ENCODE measurements around the gene RAB6B. TPM values are rescaled to one million over a fixed set of nuclear protein-coding genes. Genes with fewer than 3 reads are reported as not detected.
A peak's percentile ranks its signal among the peaks of the same experiment; 100 is the strongest.

The RAB6B gene
- polyA plus RNA-seq, 1 donor (not counting 4 experiments of a cell fraction or from before 2014, with no cell fraction given), result 2.2 TPM

DNA sequence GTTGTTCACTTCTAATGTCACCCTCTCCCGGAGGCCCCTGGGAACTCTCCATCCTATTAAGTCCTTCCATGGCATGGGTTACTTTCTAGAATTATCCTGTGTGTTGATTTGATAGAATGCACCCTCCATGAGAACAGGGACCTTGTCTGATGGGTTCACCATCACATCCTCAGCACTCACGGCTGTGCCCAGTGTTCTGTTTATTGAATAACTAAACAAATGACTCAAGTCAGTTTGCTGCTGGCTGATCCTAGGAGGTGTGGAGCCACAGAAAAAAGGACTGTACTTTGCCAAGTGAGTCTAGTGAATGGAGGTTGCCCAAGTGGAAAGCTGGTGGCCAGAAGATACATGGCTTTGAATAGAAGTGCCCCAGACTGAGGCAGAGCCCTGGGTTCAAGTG is 48.5 kb upstream of the RAB6B start:
- Histone ChIP-seq H3K9me1 (ENCODE audit: control insufficient read depth, extremely low read depth, insufficient read depth, low read length) (no peaks in the 10 kb centered on the region), H3K27ac (ENCODE audit: control insufficient read depth, insufficient read depth, low read length) (no peak overlapping the region), H3K27me3 (ENCODE audit: control insufficient read depth, extremely low read depth, insufficient read depth, low read length) (peaks cover 73% of the 10 kb centered on the region), H3K4me1 (ENCODE audit: control insufficient read depth, extremely low read depth, insufficient read depth, low read length) (peaks cover 30% of the 10 kb centered on the region), H3K79me2 (ENCODE audit: control insufficient read depth, insufficient read depth, low read length) (no peaks in the 10 kb centered on the region), H2AFZ (ENCODE audit: control insufficient read depth, low read length) (no peak overlapping the region), H3K4me3 (ENCODE audit: control insufficient read depth in 2 of 3, extremely low read depth in 1 of 3, insufficient read depth in 2 of 3, low read depth in 1 of 3, low read length in 3 of 3) (no peak overlapping the region), H3K4me2 (ENCODE audit: control insufficient read depth, extremely low read depth, insufficient read depth, low read depth, low read length) (peak overlapping the region; percentile 60), H3K9ac (ENCODE audit: control insufficient read depth, extremely low read depth, insufficient read depth, low read length) (no peak overlapping the region), H3K9me3 (ENCODE audit: control insufficient read depth, low read depth, low read length) (no peaks in the 10 kb centered on the region), H4K20me1 (ENCODE audit: control insufficient read depth, extremely low read depth, insufficient read depth, low read length) (peaks cover 14% of the 10 kb centered on the region), H3K36me3 (ENCODE audit: control insufficient read depth in 2 of 2, extremely low read depth in 1 of 2, insufficient read depth in 2 of 2, low read length in 2 of 2) (no peaks in the 10 kb centered on the region)
- DNase-seq (ENCODE audit: low read depth, low spot score), result no peak
- TF ChIP-seq CTCF (optimal IDR thresholded peaks at IDR 0.05 in 1 of 3, IDR thresholded peaks at IDR 0.05 in 1 of 3, conservative IDR thresholded peaks at IDR 0.05 in 1 of 3; ENCODE audit: extremely low read depth in 1 of 3, insufficient read depth in 2 of 3, low read length in 3 of 3) (no peak), EZH2 (IDR thresholded peaks at IDR 0.05; ENCODE audit: low read length) (peak; percentile 30)
- no peak for FAIRE-seq
- dilution Hi-C loops (cut with MboI; ENCODE audit: extremely low pct_ligation_motif_present, low sequenced_read_pairs), result no loop called here

GRCh38 chr3:133943639-133944141 is 48.0 kb upstream of the RAB6B start:
- FAIRE-seq, result no peak
- no peaks in the 10 kb centered on the region for H3K36me3 ChIP-seq (ENCODE audit: control insufficient read depth in 2 of 2, extremely low read depth in 1 of 2, insufficient read depth in 2 of 2, low read length in 2 of 2)

More at GRCh38 chr3:133943639-133944141, 48.0 kb upstream of the RAB6B start:
- Histone ChIP-seq H3K9me1 (ENCODE audit: control insufficient read depth, extremely low read depth, insufficient read depth, low read length) (no peaks in the 10 kb centered on the region), H3K9ac (ENCODE audit: control insufficient read depth, extremely low read depth, insufficient read depth, low read length) (no peak overlapping the region), H4K20me1 (ENCODE audit: control insufficient read depth, extremely low read depth, insufficient read depth, low read length) (peaks cover 14% of the 10 kb centered on the region), H3K79me2 (ENCODE audit: control insufficient read depth, insufficient read depth, low read length) (no peaks in the 10 kb centered on the region), H2AFZ (ENCODE audit: control insufficient read depth, low read length) (no peak overlapping the region), H3K4me2 (ENCODE audit: control insufficient read depth, extremely low read depth, insufficient read depth, low read depth, low read length) (peak overlapping the region; percentile 60), H3K27me3 (ENCODE audit: control insufficient read depth, extremely low read depth, insufficient read depth, low read length) (peaks cover 73% of the 10 kb centered on the region), H3K4me1 (ENCODE audit: control insufficient read depth, extremely low read depth, insufficient read depth, low read length) (peaks cover 32% of the 10 kb centered on the region), H3K27ac (ENCODE audit: control insufficient read depth, insufficient read depth, low read length) (no peak overlapping the region), H3K9me3 (ENCODE audit: control insufficient read depth, low read depth, low read length) (no peaks in the 10 kb centered on the region), H3K4me3 (ENCODE audit: control insufficient read depth in 2 of 3, extremely low read depth in 1 of 3, insufficient read depth in 2 of 3, low read depth in 1 of 3, low read length in 3 of 3) (no peak overlapping the region)
- dilution Hi-C loops (cut with MboI; ENCODE audit: extremely low pct_ligation_motif_present, low sequenced_read_pairs), result no loop called here
- TF ChIP-seq EZH2 (IDR thresholded peaks at IDR 0.05; ENCODE audit: low read length) (no peak), CTCF (optimal IDR thresholded peaks at IDR 0.05 in 1 of 3, IDR thresholded peaks at IDR 0.05 in 1 of 3, conservative IDR thresholded peaks at IDR 0.05 in 1 of 3; ENCODE audit: extremely low read depth in 1 of 3, insufficient read depth in 2 of 3, low read length in 3 of 3) (no peak)
- DNase-seq (ENCODE audit: low read depth, low spot score), result peak; percentile 72
